HG02798 (cell line): ENCODE measurements around the gene MCL1.

ENCODE experiments used
- ATAC-seq: cut with Tn5 transposase; IDR thresholded peaks from one replicate; pipeline ENCODE4 v1.9.1; 2021; ENCODE audit warnings: mild to moderate bottlenecking; ENCODE audit not compliant: unreplicated experiment, poor library complexity

The MCL1 gene

DNA sequence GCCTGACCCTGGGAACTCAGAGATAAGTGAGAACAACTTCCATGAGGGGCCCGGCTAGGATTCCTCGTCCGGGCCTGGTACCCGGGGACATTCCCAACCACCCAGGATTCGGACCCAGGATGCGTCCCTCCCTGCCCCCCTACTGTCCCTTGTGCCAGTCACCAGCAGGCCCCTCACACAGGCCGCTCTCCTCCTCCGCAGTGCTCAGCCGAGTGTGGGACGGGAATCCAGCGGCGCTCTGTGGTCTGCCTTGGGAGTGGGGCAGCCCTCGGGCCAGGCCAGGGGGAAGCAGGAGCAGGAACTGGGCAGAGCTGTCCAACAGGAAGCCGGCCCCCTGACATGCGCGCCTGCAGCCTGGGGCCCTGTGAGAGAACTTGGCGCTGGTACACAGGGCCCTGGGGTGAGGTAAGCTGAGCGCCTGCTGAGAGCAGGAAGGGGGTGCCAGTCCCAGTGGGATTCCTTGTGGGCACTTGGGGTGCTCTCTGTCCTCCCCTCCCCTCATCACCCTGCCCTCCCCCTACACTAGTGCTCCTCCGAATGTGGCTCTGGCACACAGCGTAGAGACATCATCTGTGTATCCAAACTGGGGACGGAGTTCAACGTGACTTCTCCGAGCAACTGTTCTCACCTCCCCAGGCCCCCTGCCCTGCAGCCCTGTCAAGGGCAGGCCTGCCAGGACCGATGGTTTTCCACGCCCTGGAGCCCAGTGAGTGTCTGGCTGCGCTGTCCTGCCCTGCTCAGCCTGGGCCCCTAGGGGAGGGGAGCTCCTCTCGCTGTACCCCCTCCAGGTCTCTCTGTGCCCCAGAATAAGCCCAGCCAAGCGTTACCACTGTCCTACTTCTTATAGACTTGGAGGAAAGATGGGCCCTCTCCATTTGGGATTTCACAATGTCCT, 20.4 kb downstream of the MCL1 start:
- no peak for ATAC-seq

DNA sequence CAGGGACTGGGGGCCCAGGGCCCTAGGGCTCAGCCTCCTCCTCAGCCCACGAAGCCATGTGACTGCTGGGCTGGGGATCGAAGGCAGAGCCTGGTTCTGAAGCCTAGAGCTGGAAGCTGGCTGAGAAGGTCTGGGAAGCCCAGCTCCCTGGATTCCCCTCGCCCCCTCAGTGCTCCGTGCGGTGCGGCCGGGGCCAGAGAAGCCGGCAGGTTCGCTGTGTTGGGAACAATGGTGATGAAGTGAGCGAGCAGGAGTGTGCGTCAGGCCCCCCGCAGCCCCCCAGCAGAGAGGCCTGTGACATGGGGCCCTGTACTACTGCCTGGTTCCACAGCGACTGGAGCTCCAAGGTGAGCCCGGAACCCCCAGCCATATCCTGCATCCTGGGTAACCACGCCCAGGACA, 21.1 kb downstream of the MCL1 start:
- no peak for ATAC-seq

DNA sequence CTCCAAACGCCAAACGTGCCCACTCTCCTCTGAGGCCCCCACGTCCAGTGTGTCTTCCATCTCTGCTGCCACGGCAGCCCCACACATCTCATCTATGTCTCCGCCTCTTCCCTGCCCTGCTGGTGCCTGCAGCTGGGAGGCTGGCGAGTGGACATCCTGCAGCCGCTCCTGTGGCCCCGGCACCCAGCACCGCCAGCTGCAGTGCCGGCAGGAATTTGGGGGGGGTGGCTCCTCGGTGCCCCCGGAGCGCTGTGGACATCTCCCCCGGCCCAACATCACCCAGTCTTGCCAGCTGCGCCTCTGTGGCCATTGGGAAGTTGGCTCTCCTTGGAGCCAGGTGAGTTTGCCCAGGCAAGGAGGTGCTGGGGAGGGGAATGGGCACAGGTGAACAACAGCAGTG, 21.6 kb downstream of the MCL1 start:
- no peak for ATAC-seq

DNA sequence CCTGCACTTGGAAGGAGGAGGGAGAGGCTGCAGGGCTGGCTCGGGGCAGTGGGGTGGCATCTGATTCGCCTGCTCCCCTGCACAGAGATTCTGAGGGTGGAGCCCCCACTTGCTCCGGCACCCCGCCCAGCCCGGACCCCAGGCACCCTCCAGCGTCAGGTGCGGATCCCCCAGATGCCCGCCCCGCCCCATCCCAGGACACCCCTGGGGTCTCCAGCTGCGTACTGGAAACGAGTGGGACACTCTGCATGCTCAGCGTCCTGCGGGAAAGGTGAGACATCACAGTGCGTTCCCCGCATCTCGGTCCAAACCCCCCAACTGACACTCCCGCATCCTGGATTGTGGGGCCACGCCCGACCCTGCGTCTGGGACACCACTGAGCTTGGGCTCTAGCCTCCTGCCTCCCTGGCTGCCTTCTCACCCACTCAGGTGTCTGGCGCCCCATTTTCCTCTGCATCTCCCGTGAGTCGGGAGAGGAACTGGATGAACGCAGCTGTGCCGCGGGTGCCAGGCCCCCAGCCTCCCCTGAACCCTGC, 22.3 kb downstream of the MCL1 start:
- no peak for ATAC-seq

DNA sequence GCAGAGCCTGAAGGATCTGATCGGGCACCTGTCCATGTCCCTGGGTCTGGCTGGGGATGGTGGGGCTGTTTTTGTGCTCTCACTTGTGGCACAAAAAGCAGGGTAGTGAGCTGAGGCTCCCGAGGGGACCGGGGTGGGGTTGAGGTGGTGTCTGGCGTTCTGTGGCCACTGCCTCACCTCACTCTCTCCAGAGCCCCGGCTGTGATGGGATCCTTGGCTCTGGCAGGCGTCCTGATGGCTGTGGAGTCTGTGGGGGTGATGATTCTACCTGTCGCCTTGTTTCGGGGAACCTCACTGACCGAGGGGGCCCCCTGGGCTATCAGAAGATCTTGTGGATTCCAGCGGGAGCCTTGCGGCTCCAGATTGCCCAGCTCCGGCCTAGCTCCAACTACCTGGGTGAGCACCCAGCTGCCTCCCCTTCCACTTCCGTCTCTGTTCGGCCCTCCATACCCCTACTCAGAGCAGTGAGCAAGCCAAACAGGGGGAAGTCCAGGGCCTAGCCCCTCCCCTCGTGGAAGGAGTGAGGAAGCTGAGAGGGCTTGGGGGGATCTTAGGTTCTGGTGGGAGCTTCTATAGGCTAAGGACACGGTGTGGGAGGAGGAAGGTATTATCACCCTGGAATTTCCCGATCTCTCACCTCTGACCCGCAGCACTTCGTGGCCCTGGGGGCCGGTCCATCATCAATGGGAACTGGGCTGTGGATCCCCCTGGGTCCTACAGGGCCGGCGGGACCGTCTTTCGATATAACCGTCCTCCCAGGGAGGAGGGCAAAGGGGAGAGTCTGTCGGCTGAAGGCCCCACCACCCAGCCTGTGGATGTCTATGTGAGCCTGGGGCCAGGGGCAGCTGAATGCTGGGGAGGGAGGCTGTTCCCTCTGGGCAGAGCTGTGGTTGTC, 23.2 kb downstream of the MCL1 start:
- ATAC-seq, result no peak

DNA sequence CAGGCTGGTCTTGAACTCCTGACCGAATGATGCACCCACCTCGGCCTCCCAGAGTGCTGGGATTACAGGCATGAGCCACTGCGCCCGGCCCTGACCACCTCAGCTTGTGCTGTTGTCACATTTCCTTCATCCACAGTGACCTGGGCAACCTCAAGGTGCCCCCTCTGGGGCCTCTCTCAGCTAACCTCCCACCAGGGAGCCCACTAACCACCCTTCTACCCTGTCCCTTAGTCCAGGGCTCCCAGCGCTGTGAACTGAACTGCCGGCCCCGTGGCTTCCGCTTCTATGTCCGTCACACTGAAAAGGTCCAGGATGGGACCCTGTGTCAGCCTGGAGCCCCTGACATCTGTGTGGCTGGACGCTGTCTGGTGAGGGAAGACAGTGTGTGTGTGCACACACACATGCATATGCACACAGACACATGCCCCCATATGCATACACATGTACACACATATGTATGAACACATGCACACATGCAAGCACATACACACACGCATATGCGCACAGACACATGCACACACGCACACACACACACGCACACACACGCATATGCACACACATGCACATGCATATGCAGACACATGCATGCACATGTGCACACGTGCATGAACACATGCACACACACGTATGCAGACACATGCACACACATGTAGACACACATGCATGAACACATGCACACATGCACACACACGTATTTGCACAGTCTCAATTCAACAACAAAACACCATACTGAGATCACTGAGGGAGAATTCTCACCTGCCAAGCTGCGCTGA, 24.0 kb downstream of the MCL1 start:
- ATAC-seq, result no peak

DNA sequence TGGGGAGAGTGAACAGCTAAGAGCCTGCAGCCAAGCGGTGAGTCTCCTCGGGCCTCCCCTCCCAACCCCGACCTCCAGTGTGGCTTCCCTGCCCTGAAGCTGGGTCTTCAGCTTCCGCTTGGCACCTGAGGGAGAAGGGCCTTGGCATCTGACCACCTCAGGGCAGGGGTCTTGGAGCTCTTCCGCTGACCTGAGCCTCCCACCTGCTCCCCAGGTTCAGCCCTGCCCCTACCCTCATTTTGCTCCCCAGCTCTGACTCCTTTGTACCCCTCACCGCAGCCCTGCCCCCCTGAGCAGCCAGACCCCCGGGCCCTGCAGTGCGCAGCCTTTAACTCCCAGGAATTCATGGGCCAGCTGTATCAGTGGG, 25.3 kb downstream of the MCL1 start:
- ATAC-seq, result no peak

DNA sequence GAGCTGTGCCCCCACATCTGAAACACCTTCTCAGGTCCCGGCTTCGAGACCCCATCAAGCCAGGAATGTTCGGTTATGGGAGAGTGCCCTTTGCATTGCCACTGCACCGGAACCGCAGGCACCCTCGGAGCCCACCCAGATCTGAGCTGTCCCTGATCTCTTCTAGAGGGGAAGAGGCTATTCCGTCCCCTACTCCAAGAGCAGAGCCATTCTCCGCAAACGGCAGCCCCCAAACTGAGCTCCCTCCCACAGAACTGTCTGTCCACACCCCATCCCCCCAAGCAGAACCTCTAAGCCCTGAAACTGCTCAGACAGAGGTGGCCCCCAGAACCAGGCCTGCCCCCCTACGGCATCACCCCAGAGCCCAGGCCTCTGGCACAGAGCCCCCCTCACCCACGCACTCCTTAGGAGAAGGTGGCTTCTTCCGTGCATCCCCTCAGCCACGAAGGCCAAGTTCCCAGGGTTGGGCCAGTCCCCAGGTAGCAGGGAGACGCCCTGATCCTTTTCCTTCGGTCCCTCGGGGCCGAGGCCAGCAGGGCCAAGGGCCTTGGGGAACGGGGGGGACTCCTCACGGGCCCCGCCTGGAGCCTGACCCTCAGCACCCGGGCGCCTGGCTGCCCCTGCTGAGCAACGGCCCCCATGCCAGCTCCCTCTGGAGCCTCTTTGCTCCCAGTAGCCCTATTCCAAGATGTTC, 25.9 kb downstream of the MCL1 start:
- no peak for ATAC-seq

DNA sequence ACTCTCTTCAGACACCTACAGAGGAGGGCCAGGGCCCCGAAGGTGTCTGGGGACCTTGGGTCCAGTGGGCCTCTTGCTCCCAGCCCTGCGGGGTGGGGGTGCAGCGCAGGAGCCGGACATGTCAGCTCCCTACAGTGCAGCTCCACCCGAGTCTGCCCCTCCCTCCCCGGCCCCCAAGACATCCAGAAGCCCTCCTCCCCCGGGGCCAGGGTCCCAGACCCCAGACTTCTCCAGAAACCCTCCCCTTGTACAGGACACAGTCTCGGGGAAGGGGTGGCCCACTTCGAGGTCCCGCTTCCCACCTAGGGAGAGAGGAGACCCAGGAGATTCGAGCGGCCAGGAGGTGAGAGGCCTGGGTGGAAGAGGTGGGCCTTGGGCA, 26.5 kb downstream of the MCL1 start:
- no peak for ATAC-seq

DNA sequence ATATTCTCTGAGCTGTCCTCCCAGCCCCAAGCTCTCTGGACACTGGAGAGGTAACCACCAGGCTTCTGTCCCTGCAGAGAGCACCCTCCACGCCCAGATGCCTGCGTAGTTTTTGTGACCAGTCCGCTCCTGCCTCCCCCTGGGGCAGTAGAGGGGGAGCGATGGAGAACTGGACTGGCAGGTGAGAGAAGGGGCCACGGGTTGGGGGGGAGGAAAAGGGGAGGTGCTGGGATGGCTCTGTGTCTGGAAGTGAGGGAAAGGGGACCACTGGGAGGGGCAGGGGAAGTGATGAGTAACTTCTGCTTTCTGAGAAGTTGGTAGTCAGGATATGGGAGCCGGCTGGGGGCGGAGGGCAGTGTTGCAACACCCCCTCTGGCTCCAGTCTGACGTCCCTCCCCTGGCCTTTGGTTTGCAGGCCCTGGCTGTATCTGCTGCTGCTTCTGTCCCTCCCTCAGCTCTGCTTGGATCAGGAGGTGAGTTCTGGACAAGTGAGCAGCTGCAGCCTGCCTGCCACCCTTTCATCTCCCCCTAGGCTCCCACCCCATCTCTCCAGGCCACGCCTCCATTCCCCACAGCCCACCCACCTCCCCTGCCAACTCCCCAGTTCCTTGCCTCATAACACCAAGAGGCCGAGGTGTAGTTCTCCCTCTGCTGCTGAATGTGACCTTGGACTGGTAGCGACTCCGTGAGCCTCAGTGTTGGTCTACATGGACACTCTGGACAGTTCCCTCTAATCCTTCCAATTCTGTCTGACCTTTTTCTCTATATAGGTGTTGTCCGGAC, 27.1 kb downstream of the MCL1 start:
- no peak for ATAC-seq

DNA sequence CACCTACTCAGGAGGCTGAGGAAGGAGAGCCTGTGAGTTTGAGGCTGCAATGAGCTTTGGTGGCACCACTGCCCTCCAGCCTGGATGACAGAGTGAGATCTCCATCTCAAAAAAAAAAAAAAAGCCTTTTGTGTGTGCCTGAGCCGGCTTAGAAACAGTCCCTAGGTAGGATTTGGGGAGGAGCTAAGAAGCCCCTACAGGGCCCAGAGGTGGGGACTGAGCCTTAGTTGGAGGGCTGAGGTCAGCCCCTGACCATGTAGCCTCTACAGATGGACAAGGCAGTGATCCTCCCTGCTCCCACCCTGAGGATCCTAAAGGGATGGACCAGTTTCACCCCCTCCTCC, 27.7 kb downstream of the MCL1 start:
- no peak for ATAC-seq

DNA sequence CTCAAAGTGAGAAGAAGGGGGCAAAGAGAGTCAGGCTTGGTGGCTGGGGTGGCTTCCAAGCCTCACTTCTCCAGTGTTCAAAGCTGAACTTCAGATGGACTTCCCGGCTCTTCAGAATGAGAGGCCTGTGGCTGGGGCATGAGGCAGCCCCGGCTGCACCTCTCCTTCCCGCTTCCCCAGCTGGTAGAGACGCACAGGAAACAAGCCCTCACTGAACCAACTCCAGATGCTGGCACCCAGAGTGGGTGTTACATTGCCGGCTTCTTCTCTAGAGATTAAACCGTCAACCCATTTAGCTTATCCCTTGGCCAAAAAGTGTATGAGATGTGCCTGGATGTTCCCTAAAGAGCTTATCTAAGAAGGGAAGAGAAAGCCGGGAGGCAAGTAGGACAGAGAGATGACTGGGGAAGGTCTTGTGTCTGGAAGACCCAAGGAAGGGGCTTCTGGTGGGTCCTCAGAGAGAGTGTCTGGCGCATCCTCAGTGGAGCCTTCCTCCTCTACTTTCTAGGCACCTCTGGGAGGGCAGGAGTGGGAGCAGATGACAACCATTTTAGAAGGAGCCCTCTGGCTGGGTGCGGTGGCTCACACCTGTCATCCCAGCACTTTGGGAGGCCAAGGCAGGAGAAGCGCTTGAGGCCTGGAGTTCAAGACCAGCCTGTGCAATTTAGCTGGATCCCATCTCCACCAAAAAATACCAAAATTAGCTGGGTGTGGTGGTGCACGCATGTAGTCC, 28.2 kb downstream of the MCL1 start:
- no peak for ATAC-seq

DNA sequence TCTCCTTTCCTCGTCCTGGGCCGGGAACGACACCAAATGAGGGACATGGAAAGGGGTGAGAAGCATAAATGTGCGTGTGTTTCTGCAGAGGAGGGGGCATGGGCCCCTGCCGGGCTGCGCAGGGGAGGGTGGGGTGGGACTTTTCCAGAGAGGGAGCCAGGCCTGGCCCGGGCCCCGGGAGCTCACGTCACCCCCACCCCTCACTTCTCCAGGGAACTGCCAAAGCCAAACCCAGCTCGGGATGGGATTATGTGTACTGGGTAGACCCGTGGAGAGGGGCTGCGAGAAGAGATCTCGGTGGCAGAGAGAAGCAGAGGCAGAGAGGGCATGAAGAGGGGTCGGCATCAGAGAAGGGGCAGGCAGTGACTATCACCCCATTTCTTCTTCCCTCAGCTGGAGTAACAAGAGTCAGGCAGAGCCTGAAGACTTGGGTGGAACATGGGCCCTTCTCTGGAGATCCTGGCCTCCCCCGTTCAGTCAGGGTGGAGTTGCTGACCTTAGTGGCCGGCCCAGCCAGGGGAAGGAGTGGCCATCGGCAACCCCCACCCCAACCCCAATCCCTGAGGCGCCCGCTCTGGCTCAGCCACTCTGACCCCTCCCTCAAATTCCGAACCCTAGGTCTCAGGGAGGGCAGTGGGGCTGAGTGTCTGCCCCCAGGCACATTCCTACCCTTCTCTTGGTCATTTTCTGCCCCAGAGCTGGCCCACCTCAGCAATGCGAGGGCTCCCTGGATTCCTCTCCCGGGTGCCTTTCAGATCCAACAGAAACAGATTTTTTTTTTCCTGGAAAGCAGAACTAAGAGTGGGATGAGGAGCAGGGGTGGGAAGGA, 29.0 kb downstream of the MCL1 start:
- no peak for ATAC-seq

DNA sequence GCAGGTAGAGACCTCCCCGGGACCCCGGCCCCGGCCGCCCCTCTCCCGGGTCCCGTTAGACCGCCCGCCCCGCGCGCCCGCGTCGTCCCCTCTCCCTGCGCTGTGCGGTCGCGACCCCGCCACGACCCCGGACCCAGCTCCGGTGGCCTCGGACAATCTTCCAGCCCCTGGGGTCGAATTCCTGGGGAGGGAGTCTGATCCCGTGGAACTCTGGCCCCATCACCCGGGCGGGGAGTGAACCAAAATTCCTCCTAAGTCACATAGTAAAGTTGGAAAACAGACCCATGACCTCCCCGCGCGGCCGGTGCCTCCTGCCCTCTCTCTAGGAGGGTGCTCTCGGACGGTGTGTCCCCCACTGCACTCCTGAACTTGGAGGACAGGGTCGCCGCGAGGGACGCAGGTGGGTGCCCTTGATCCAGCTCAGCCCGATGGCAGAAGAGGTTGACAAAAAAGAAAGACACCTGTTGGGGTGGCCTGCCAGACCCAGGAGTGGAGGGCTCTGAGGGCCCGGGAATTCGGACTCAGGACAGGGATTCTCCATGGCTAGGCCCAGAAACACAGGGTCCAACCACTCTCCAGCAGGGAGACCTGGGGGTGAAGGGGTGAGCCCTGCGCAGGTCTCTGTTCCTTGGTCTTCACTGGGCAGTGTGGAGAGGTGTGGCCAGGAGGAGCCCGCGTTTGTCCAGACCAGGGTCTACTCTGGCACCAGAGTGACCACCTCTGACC, 29.8 kb downstream of the MCL1 start:
- no peak for ATAC-seq

DNA sequence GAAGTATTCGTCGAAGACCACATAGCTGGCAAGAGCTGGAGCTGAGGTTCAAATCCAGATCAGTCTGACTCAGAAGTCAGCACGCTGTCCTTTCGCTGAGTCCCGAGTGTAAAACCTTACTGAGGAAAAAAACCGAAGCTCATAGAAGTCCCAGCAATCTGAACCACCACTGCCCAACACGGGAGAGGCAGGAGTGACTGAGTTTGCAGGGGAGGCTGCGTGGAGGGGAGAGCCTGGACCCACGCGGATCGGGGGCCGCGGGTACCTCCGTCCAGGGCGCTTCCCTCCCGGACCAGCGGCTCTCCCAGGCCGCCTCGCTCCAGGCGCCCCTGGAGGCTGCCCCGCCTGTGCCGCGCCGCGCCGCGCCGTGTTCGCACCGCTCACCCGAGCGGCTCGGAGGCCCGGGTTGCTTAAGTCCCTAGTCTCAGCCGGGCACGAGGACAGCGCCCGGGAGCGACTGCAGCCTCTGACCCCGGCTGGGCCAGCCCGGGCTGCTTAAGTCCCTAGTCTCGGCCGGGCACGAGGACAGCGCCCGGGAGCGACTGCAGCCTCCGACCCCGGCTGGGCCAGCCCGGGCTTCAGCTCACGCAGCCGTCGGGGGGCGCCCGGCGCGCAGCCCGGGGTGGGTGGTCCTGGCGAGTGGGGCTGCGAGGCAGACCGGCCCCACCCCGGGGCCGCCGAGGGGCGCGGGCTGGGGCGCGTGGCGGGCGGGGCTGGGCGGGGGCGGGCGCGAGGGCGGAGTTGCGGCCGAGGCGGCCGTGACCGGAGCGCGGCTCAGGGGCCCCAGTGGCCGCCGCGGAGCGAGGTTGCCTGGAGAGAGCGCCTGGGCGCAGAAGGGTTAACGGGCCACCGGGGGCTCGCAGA, 30.5 kb downstream of the MCL1 start, which contains the start of gene ADAMTSL4:
Gene ADAMTSL4, plus strand, starts transcription at position 777 of the 864 bp plus-strand sequence. CDS start 2,881 bp downstream, outside the sequence.
- peak; percentile 50 for ATAC-seq

DNA sequence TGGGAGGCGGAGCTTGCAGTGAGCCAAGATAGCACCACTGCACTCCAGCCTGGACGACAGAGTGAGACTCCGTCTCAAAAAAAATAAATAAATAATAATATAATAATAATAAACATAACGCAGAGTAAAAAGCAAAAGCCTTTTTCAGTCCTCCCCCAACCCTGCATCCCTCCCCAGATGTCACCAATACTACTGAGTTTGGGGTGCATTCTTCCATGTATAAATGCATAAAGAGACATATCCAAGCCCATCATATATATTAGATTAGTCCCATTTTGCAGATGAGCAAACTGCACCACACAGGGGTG, 31.1 kb downstream of the MCL1 start:
- no peak for ATAC-seq
